EL (cell line): ENCODE data around the gene TMTC2.
"Not testable (repeated sequence)": the region's sequence is repeated elsewhere in the genome, so short reads cannot be mapped to it uniquely, and the experiment has no call there.

Experiments
- DNase-seq: peaks from one replicate; pipeline ENCODE4 v3.0.0-alpha.2; 2016

TMTC2 gene

GRCh38 chr12:83093426-83093825, 406.7 kb downstream of the TMTC2 start:
- DNase-seq: no peak

GRCh38 chr12:83097643-83098342, 411.1 kb downstream of the TMTC2 start:
- no peak for DNase-seq

DNA sequence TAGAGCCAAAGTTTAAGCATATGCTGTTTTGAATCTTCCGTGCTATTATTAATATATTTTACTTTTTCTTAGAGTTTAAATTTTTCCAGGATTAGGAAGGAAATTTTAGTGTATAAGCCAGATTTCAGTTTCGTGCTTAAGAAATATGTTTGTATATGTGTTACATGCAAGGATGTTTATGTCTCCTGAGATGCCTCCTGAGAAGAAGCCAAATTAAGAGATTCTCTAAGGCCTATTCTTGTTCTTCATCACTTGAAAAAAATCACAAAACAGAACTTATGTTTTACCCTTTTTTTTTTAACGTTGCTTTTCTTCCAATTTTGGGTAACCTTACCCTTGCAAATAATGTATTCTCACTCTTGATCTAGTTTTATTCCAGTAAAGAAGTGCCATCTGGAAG, 412.7 kb downstream of the TMTC2 start:
- DNase-seq: no peak

DNA sequence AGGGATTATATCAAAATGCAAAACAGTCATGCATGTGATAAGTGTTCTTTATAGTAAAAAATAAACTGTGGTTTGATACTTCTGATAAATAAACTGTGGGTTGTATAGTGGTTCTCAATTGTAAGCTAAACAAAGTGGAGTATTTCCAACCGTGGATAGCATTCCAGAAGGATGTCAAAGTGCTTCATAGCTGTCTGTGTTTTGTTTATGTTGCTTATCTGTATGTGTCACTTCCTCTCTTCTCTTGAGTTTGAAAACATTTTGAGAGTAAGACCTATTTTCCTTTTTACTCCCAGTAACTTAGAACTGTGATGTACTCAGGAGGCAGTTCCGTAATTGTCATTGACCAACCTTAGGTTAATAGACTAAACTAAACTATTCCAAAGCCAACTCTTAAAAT, 415.8 kb downstream of the TMTC2 start:
- peak; percentile 1 for DNase-seq

GRCh38 chr12:83106873-83107272, 420.2 kb downstream of the TMTC2 start:
- no peak for DNase-seq

GRCh38 chr12:83110424-83110823, 423.7 kb downstream of the TMTC2 start:
- no peak for DNase-seq

DNA sequence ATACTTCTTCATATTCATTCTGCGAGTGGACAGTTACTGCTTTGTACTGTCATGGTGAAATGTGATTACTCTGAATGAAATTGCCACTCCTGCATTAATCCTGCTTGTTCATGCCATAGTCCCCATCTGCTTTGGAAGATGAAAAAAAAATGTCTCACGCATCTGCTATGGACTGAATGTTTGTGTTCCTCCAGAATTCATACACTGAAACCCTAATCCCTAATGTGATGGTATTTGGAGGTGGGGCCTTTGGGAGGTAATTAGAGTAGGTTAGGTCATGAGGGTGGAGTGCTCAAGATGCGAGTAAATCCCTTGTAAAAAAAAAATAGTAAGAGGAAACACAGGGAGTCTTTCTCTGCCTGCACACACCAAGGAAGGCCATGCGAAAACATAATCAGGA, 427.2 kb downstream of the TMTC2 start:
- DNase-seq: no peak

DNA sequence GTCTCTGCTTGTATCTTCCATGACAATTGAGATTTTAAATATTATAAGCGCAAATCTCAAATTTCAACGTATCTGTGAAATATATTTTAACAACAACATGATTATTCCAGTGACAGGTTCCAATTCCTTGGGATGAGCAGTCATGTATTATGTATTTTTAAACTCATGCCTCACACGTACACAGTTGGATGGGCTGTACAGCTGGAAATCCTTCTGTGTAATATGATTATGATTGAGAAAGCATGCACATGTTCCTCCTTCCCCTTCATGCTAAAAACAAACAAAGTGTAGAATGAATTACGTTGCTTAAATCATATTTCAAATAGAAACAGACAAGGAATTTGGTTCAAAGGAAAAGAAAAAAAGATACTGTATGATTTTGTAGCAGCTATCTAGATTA, 428.3 kb downstream of the TMTC2 start:
- no peak for DNase-seq

DNA sequence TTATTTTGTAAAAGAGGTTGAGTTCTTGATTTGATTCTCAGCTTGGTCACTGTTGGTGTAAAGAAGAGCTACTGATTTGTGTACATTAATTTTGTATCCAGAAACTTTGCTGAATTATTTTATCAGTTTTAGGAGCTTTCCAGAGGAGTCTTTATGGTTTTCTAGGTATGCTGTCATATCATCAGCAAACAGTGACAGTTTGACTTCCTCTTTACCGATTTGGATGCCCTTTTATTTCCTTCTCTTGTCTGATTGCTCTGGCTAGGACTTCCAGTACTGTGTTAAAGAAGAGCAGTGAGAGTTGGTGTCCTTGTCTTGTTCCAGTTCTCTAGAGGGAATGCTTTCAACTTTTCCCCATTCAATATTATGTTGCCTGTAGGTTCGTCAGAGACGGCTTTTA, 431.2 kb downstream of the TMTC2 start:
- DNase-seq: not testable (repeated sequence)

DNA sequence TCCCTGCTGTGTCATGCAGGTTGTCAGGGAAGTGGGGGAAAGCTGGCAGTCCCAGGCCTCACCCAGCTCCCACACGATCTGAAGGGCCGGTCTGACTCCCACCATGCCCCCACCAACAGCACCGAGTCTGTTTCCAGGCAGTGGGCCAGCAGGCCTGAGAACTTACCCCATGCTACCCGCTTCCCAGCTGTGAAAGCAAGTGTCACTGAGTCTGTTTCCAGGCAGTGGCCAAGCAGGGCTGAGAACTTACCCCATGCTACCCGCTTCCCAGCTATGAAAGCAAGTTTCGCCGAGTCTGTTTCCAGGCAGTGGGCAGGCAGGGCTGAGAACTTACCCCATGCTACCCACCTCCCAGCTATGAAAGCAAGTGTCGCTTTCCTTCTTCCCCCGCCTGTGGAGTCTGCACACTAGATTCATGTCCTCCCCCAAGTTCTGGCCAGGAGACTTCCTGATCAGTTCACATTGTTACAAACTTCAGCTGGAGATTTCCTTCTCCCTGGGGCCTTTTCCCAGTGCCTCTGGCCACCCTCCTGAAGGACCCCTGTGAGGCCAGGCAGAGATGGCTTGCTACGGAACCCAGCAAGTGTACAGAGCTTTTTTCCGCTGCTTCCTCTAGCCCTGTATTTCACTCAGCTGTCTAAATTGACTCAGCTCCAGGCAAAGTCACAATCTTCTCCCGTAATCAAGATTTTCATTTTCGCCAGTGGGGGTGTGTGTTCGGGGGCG, 435.4 kb downstream of the TMTC2 start:
- DNase-seq: no peak

- DNase-seq: no peak
Measured at GRCh38 chr12:83122623-83122934, 435.9 kb downstream of the TMTC2 start.

GRCh38 chr12:83123039-83123438, 436.3 kb downstream of the TMTC2 start:
- DNase-seq: no peak

GRCh38 chr12:83128540-83128939, 441.8 kb downstream of the TMTC2 start:
- DNase-seq: no peak

DNA sequence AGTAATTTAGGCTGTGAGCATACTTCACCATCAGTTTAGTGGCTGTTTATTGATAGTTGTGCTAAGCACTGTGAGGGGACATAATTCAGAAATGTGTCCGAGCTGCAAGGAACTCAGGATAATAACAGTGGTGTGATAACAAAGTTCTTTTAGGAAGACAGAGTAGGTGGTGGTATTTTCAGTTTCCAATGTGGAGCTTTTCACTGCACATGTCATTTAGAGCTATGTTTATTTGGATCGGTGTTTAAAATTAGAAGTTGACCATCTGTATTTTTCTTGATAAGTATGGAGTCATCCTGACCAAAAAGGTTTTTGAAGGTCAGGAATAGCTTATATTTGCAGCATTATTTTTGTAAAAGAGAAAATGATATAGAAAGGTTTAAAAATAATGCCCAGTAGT, 443.5 kb downstream of the TMTC2 start:
- no peak for DNase-seq

DNA sequence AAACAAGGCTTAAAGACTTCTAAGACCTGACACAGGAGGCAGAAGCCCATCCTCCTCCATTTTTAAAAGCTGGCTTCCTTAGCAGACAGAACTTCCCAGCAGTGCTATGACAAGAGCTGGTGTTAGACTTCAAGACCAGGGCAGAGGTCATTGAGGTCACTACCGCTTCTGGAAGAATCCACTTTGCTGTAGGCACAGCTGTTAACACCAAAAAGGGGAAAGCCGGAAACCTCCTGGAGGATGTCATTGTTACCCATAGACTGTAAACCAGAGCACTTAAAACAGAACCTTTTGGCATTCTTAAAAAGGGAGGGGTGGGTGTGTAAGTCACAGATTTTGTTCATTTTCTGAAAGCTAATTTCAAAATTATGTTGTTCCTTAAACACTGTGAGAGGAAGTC, 445.7 kb downstream of the TMTC2 start:
- DNase-seq: no peak

- no peak for DNase-seq
Measured at GRCh38 chr12:83136411-83136810, 449.7 kb downstream of the TMTC2 start.

DNA sequence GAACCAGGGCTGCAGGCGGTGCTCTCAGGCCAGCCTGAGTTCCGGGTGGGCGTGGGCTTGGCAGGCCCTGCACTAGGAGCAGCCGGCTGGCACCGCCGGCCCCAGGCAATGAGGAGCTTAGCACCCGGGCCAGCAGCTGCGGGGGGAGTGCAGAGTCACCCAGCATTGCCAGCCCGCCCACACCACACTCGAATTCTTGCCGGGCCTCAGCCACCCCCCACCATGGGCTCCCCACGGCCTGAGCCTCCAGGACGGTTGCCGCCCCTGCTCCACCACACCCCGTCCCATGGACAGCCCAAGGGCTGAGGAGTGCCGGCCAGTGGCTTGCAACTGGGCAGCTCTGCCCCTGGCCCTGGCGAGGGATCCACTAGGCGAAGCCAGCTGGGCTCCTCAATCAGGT, 453.4 kb downstream of the TMTC2 start:
- no peak for DNase-seq

DNA sequence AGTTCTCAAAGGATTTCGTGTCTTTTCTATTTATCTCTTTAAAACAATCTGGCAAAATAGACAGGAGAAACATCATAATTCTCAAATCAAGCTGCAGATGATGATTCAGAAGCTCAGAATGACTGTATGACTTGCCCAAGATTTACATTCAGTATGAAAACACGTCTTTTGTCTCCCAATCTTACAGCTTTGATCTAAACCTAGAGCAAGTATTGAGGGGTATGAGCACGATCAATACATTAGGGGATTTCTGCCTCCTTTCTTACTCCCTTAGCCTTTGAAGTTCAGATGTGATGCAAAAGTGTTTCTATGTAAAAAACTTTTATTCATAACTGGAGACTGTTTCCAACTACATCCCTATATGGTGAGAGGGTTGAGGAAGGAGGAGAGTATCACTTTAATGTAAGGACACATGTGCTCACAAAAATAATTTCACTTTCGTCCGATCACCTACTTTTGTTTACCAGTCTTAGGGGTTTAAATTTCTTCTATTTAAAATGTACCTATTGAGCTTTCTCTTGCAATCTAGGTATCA, 454.8 kb downstream of the TMTC2 start:
- no peak for DNase-seq

- DNase-seq: no peak
Measured at GRCh38 chr12:83142914-83143313, 456.2 kb downstream of the TMTC2 start.

DNA sequence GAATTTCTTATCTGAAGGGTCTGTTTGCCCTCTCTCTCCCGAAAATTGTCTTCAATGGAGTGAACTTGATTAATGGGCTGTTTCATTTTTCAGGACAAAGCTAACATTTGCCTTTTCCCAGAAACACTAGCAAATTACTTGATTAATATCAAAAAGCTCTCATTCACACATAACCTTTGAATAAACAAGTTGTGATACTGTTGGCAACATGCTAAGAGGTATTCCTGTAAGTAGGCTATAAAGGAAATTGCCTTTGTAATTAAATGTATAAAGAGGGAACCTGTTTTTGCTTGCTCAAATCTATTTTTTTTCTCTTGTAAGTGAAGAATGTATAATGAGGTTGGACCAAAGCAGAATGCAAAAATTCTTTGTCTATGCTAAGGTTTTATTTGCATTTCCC, 457.2 kb downstream of the TMTC2 start:
- no peak for DNase-seq

DNA sequence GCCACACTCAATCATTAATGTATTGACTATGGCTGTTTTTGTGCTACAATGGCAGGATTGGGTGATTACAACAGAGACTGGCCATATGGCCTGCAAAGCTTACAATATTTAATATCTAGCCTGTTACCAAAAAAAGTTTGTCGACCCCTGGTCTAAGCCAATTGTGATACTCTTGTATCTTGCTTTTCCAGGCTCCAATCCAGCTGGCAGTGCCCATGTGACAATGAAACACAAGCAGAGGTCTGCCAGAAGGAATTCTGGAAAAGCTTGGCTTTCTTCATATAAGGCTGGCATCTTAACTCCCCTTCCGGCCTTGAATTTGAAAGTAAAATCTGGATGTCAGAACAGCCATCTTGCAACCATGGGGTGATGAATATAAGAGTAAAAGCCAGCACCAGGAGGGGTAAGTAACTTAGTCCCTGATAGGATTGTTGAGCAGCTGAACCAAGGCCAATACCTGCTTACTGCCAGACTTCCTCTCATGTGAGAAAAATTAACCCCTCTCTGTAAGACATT, 458.7 kb downstream of the TMTC2 start:
- no peak for DNase-seq

- DNase-seq: no peak
Measured at GRCh38 chr12:83147341-83147740, 460.6 kb downstream of the TMTC2 start.

- DNase-seq: no peak
Measured at GRCh38 chr12:83149987-83150386, 463.3 kb downstream of the TMTC2 start.

DNA sequence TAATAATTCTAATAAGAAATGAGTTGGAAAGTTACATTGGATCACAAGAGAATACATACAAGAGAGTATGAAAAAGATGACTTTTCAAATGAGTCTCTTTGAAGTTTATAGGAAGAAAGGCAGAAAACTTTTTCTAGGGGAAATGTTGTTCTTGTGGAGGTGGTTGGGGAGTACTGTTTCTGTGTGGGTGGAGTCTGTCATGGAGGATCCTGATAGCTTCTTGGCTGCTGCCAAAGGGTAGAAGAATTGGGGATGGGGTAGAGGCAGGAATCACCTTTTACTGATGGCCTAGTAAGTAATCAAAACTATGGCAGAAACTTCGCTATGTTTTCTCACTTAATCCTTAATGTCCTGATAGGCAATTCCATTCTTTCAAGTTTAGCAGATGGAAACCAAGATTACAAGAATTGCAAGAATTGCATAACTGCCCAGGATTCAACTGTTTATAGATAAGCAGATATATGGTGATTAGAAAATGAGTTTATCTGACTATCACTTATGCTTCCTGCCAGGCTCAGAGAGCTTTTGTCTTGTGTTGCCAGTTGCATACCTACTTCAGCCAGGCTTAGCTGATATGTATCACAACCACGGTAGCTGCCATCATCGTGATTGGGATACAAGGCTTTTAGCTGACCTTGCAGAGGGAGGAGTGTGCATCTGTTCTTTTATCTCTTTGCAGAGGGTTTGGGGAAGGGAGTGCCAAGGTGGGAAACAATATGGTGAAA, 463.9 kb downstream of the TMTC2 start:
- DNase-seq: no peak
